ENCODE data around the gene SCGB1C1.

- TF ChIP-seq CTCF (IDR thresholded peaks at IDR 0.05): no peak
- TF ChIP-seq POLR2A (IDR thresholded peaks at IDR 0.05): no peak
These were observed 31.0 kb downstream of the SCGB1C1 start for GRCh38 chr11:223884-224283.
